Ecto neural progenitor cell (in vitro differentiated cells): ENCODE results near the gene KRCC1.

ENCODE experiments used
- DNase-seq: peaks from one replicate; pipeline ENCODE4 v3.0.0-alpha.2; 2018; ENCODE audit warnings: low spot score

KRCC1 gene

DNA sequence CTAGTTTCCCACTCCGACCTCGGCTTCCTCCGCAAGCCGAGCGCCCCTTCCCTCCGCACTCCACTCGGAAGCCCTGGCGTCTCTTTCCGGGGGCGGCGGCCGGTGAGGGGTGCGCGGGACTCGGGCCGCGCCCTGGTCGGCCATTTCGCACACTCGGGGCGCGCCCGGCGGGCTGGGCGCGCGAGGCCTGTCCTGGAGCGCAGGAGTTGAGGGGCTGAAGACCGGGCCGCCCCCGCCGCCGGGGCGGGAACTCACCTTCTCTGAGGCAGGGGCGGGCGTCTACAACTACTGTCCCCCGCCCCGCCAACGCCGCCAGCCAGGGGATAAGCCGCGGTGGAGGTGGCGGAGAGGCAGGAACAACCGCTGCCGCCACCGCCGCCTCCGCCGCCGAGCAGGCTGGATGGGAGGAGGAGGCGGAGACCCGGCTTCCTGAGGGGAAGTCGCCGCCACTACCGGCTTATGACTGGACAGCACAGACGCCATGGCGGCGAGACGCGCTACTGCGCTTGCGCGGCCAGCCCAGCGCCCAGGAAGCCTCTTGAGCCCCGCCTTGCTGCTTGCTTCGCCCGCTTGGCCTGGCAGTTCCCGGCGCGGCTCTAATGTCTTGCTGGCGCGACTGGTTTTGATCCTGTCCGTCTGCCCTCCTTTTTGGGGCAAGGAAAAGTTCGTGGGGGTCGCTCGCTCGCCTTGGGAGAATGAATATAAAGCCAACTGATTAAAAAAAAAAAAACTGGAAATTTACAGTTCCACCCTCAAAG, at the start of gene KRCC1:
KRCC1 (minus strand) TSS at position 413 of the 758 bp plus-strand sequence. CDS start 27,220 bp downstream, outside the sequence.
- DNase-seq: peak; percentile 97

DNA sequence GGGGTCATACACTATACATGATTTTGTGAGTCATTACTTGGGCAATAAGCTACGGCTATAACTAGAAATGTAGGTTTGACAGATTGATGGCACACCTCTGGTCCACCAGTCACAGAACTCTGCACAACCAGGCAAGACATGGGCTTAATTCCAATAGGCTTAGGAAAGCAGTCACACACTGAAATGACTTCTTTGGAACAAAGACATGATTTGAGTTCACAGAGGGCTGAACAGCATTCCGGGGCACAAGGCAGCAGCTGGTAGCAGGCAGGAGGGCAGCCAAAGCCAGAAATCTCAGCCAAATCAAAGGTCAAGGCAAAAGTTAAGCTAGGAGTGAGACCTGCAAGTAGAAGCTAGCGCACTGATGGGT, 44.9 kb upstream of the KRCC1 start:
- no peak for DNase-seq

DNA sequence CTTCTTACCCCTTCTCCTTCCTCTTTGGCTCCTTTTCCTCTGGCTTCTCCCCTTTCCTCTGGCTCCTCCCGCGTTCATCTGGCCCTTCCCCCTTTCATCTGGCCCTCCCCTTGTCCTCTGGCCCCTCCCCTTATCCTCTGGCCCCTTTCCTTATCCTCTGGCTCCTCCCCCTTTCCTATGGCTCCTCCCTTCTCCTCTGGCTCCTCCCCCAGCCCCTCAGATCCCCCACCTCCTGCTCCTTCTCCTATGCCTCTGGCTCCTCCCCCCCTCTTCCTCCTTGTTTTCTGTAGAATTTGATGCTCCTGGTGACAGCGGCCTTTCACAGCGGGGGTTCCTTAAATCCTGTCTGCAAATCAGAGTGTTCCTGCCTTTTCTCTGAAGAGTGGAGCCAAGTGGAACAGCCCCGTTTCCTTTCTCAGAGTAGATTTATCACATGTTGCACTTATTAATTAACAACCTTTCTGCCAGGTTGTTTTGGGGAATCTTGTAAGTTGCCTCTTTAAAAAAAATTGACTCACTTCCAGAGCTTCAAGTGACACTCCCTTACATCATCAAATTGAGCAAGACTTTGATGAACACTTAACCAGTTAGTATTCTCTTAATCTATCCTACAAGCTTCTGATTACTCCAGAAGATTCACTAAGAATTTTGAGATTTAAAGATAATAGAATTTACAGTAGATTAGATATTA, 44.4 kb upstream of the KRCC1 start:
- DNase-seq: peak; percentile 83

DNA sequence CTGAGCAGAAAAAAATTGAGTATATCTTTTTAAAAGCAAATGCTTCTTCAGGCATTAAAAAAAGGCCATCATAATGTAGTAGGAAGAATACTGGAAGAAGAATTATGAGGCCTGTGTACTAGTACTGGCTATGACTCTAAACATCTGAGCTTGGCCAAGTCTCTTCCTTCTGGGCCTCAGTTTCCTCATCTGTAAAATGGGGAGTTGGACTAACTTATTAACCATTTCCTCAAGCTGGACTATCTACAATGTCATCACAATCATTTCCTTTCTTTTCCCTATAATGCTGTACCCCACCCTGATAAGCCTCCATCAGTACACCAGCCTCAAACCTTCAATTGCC, 42.9 kb upstream of the KRCC1 start:
- DNase-seq: no peak

DNA sequence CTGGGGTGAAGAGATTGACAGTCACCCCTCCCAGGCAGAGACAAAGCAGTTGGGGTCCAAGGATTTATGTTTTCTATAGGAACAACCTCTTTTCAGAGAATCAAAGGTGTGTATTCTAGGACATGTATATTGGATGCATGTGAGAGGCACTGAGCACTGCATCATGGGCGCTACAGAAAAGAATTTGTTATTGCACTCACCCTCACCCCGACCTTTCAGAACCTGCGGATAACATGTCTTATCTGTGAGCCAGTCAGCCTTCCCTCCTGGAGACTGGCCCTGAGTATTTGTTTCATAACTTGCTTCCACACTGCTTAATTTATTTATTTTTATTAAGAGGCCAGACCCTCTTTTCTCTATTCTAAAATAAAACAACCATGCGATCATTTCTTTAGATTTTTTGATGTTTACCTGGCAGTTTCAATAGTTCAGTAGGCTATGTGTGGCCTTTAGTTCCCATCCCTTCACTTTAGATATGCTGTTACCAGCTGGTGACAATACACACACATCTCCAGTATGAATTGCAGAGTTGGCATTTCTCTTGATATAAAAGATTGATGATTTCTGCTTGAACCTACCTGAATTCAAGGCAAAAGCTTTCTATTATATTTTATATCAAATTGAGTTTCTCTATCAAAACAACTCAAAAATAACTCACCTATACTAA, 42.4 kb upstream of the KRCC1 start:
- DNase-seq: no peak

DNA sequence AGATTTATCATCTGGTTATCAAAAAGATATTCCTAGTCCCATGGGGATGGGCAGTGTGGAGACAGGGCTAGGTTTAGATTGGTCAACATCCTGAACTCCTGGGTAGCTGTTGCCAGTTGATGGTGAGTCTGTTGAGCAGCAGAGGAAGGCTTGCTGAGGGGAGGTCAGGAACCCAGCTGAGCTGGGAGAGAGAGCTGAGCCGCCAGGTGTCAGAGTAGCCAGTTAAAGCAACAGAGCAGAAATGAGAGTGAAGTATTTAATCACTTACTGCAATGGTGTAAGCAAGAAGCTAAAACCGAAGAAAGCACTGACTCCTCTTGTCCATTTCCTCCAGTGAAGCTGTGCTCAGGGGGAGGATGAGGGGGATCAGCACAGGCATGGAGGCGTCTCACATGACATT, 41.6 kb upstream of the KRCC1 start:
- no peak for DNase-seq

DNA sequence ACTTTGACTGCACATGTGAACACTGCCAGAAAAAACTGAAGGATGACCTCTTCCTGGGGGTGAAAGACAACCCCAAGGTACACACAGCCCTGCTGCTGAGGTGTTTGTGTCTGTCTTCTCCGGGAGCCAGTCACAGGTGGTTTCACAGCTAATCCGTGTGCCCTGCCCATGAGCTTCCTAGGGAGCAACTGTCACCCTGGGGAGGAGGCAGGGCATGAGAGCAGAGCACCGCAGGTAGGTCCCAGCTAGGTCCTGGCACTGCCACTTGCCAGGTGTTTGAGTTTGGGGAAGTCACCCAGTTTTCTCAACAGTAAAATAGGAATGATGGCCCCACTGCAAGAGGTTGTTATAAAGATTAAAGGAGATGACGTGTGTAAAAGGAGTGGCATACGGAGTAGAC, 41.1 kb upstream of the KRCC1 start:
- no peak for DNase-seq

DNA sequence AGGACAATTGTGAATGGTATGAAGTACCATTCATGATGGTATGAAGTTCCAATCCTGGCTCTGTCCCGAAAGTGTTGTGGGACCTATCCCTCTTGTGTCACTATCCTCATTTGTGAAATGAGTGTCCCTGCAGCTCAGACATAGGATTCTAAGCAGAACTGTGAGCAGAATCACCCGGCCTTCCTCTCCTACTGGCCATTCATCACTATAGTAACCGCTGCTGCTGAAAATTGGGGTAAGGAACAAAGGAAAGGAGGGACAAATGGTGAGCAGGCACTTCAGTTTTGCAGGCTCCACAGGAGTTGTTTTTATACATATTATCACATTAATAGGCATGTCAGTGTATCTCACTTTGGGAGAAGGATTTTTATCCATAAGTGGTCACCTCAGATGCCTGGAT, 39.4 kb upstream of the KRCC1 start:
- DNase-seq: no peak

DNA sequence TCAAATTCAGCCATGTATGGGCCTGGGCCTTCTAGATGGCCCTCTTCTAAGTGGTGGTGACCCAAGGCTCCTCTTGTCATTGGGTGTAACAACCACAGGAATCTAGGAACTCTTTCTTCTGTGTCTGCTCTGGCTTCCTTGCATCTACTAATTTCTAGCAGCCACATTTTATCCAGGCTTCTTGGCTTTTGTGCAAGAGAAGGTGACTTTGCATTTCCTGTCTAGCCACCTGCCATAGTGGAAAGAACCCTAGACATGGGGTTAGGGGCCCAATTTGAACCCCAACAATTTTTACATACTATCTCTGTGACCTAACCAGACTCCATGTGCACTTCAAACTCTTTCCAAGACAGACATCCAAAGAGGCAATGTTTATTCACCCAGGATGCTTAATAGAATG, 37.2 kb upstream of the KRCC1 start:
- DNase-seq: no peak

DNA sequence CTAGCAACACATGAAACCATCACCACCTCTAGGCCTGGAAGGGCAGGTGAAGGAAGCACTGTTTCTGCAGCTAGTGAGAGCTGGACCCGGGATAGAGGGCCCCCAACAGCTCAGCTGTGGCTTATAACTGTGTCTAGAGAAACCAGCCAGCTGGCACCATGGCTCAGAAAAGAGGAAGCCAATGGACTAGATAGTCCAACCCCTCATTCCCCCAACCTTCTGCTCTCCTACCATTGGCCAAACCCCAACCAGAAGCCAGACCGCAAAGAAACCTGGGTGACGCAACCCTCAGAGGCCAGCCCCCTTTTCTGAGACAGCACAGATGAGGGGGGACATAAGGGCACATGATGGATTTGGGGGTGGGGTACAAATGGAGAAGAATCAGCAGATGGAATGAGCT, 36.4 kb upstream of the KRCC1 start:
- no peak for DNase-seq

DNA sequence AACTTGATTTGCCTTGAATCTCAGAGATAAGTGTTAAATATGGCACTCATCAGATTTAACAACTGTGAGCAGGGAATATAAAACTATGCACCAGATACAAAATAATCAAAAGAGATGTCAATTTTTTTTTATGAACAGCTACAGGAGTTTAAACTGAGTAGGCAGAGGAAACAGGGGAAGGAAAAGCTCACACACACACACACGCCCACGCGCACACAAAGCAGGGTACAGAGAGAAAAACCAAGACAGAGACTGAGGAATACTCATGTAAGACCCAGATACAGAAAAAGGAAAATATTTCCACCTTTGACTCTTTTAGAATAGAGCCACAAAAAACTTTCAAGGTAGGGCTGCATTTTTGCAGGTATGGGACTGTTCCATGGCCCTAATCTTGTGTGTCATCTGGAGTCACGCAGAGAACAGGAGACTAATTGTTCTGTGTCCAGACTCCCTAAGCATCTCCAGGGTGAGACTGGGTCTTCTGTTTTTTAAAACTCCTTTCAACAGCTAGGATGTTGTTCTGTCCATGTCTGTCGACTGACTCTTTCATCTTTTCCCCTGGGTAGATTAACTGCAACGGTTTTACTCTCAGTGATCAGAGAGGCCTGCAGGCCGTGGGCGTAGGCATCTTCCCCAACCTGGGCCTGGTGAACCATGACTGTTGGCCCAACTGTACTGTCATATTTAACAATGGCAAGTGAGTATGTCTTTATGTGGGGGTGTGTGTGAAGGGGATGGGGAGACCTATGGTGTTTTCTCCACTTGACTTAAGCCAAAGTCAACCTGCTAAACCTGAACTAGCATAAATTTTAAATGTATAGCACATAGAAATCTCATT, 35.1 kb upstream of the KRCC1 start:
- no peak for DNase-seq

DNA sequence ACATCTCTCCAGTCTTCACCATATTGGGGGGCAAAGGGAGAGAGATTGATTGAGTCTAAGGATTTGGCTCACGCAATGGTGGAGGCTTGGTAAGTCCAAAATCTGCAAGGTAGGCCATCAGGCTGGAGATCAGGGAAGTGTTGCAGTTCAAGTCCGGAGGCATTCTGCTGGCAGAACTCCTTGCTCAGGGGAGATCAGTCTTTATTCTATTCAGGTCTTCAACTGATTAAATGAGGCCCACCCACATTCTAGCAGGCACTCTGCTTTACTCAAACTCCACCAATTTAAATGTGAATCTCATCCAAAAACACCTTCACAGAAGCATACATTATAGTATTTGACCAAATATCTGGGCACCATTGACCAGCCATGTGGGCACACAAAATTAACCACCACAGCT, 33.4 kb upstream of the KRCC1 start:
- no peak for DNase-seq

DNA sequence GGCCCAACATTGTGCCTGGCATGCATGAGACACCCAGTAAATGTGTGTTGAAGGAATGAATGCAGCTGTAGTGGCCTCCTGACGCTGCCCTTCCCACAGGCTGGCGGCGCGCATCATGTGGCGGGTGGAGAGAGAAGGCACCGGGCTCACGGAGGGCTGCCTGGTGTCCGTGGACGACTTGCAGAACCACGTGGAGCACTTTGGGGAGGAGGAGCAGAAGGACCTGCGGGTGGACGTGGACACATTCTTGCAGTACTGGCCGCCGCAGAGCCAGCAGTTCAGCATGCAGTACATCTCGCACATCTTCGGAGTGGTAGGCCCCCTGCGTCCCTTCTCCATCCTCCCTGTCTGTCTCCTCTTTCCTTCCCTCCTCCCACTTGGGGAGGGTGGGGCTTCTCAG, 32.2 kb upstream of the KRCC1 start:
- no peak for DNase-seq

DNA sequence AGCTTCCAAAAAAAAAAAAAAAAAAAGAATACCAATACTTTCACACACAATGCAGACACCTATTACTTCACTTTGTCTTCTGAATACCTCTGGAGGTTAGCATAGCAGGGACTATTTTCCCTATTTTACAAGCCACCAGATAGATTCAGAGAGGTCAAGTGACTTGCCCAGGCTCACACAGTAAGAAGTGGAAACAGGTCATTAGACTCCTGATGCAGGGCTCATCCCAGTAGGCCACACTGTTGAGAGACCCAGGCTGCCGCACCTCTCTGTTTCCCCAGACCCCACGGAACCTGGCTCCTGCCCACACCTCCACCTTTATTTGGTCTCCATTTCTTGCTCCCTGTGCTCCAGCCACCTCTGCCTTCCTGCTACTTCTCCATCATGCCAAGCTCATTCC, 31.5 kb upstream of the KRCC1 start:
- no peak for DNase-seq

DNA sequence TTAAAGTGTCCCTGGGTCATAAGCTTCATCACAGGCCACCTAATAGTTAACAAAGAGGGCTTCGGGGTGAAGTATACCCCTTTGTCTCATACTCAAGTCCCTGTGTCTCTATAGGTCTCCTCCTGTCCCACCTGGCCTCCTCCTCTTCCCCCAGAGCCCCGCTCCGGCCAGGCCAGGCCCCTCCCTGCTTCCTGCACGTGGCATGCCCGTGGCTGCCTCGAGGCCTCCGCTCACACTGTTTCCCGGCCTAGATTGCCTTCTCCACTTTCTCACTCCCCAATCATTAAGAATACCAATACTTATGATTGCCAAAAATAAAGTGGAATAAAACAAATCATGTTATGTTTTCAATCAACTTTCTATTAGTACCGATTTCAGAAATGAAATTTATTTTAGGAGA, 30.8 kb upstream of the KRCC1 start:
- no peak for DNase-seq

DNA sequence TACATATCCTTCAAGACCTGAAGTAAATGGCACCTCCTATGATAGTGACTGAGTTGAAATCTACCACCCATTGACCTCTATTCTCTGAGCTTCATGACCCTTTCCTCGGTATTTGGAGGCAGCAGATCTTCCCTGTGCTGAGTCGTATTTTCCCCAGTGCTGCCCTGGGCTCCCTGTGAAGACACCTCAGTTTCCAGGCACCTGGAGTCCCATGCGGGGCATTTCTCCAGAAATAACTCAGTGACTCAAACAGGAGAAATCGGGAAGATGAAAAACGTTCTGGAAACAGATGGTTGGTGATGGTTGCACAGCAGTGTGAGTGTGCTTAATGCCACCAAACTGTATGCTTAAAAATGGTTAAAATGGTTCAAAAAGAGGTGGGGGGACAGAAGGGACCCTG, 30.0 kb upstream of the KRCC1 start:
- DNase-seq: no peak

DNA sequence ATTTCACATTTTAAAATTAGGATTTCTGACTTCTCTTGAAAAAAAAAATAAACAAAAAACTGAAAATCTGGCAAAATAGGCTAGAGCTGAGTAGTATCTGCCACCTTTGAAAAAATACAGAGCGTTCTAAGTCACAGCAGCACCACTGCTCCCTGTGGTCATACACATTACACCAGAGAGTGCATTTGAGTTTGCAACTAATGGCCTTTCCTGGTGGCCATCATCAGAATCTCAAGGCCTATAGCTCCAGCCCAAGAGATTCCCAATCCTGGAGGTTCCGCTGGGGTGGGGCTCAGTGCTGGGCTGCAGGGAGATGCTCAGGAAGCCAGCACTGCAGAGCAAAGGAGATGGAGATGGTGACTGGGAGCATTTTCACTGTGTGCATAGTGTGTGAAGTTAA, 29.5 kb upstream of the KRCC1 start:
- no peak for DNase-seq

DNA sequence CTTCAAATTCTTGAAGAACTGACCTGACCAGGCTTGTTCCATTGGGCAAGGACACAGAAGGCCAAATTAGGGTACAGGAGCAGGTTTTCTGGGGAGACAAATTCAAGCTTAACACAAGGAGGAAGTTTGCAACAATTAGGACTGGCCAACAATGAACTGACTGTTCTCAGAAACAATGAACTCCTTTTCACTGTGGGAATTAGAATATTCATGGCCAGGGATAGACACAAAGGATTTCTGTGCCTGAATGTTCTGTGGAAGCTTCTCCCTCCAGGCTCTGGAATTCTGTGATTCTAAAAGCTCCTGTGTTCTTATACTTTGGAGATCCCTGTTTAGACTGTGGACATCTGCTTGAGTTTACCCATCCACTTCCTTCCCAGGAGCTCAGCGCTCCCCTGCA, 27.2 kb upstream of the KRCC1 start:
- DNase-seq: no peak

DNA sequence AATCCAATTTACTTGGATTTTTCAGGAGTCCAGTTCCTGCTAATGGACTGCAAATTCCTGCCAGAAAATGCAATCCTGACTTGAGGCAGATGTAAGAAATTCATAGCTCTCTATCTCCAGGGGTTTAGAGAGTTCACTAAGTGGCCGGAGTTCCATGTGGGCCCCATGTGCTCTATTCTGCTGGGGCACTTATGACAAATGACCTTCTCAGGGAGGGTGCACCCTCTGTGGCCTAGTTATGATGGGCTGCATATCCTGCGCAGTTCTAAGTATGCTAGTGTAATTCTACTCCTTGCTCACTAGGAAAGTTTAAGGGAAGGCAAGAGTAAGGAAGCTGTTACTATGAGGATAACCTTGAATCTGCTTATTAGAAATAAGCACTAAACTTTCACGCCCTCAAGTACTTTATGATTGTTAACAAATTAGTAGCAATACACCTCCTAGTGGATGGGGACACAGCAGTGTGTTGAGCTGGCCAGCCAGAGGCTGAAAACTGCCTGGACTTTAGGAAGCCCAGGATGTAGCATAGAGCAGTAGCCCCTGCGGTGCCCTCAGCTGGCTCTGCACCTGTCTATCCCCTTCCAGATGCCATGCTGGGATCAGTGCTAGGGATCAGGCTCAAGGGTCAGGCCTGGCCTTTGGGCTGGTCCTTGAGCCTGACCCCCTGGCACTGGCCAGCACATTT, 26.5 kb upstream of the KRCC1 start:
- DNase-seq: no peak

DNA sequence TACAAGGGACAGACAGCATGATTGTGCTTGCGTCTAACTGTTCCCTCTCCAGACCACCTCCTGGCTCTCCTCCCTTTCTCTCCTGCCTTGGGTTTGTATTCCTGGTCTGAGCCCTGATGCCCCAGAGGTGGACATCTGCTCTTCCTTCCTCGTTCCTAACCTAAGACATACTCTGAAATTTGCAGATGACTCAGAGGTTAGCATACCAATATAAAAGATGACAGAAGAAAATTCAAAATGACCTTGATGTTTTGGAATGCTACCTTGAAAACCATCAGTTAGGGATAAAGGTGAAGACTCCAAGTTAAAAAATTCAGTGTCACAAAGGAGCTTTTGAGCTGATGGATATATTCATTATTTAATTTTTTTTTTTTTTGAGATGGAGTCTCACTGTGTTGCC, 25.0 kb upstream of the KRCC1 start:
- DNase-seq: no peak

DNA sequence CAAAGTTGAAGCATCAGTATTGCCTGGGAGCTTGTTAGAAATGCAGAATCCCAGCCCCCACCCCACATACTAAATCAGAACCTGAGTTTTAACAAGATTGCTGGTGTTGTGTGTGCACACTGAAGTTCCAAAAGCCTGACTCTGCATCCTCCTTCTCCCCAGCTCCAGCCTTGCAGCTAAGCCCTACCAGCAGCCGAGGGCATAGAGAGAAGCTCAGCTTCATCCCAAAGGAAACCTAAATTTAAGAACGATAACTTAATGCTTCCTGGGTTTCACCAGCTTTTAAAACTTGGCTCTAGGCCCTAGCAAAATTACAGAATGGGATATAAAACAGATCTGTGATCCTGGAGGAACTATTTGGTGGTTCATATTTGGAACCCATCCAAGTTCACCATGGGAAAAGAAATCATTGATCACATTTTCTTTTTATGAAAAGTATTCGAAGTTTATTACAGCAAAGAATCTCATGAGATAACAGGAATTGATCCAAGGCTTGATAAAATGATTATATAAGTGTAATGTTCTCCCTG, 23.1 kb upstream of the KRCC1 start:
- no peak for DNase-seq

DNA sequence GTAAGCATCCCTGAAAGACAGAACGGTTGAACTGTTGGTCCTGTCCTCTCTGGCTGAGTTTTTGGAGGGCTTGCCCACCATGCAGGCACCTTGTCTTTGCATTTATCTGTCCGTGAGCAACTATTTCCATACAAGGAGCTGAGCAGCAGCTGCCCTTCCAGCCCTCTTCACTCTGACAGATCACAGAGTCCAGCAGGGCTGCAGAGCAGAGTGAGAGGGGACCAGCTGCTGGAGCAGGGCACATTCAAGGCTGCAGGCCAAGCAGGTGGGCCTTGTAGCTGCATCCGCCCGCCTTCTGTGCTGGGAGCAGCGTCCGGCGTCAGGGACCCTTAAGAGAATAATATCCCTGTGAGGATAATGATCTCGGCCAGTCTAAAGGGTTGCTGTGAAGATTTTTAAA, 21.5 kb upstream of the KRCC1 start:
- no peak for DNase-seq
